ENCODE data around the gene OPCML.
A peak's percentile ranks its signal among the peaks of the same experiment; 100 is the strongest.

Gene OPCML

DNA sequence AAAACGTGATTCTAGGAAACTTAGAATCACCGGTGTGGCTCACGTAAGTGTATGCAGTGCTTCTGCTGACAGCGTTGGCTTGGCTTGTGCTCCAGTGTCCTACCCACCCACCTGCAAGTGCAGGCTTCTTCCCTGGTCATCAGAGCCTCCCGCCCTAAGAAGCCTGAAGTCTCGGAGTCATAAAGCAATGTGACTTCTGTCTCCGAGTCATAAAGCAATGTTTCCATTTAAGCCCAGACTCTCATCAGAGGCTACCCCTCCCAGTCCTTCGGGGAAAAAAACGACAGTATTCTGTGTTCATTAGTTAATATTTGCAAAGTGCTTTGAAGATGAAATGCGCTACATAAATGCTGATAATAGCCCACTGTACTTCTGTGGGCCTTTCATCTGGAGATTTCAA is 293.8 kb downstream of the OPCML start:
- Histone ChIP-seq H3K27me3 (ENCODE audit: control insufficient read depth, insufficient read depth, low read length) (no peaks in the 10 kb centered on the region), H3K36me3 (ENCODE audit: control insufficient read depth, insufficient read depth, low read length) (no peaks in the 10 kb centered on the region), H3K9ac (ENCODE audit: low read depth, low read length) (no peak overlapping the region), H3K4me3 (ENCODE audit: low read depth, low read length) (no peak overlapping the region), H3K9me3 (ENCODE audit: control insufficient read depth, insufficient read depth, low read length) (no peaks in the 10 kb centered on the region), H3K4me1 (ENCODE audit: control insufficient read depth, insufficient read depth, low read length) (peaks cover 7% of the 10 kb centered on the region)

DNA sequence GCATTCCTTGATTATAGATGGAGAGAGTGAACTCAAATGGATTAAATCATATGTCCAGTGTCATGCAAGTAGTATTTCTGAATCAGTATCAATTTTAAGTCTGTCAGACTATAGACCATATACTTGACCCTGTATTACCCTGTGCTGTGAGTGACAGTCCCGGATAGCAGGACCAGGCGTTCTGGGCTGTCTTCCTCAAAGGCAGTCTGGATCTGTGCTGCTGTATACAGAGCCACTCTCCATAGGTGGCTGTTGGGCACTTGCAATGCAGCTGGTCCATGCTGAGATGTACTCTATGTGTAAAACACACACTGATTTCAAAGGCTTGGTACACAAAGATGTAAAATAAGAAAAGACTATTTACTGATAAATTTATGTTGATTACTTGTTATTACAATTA is 294.3 kb downstream of the OPCML start:
- Histone ChIP-seq H3K4me3 (ENCODE audit: low read depth, low read length) (no peak overlapping the region), H3K9me3 (ENCODE audit: control insufficient read depth, insufficient read depth, low read length) (no peaks in the 10 kb centered on the region), H3K27me3 (ENCODE audit: control insufficient read depth, insufficient read depth, low read length) (no peaks in the 10 kb centered on the region), H3K9ac (ENCODE audit: low read depth, low read length) (no peak overlapping the region), H3K4me1 (ENCODE audit: control insufficient read depth, insufficient read depth, low read length) (peaks cover 7% of the 10 kb centered on the region), H3K36me3 (ENCODE audit: control insufficient read depth, insufficient read depth, low read length) (no peaks in the 10 kb centered on the region)

DNA sequence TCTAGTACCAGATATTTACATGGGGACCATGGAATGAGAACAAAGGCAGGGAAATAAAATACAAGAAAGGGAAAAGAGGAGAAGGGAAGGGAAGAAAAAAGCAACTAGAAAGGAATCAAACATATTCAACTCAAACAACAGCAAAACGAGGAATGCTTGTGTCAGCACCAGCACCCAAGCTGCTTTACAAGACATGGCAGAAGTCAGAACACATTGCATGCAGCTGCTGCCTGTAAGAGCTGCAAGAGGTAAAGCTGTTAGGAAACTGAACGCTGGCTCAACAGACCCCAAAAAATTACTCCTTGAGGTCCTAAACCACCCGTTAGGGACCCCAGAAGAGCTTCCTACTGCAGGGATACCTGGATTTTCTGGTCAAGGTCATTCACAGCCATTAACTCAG is 296.9 kb downstream of the OPCML start:
- Histone ChIP-seq H3K4me1 (ENCODE audit: control insufficient read depth, insufficient read depth, low read length) (peaks cover 7% of the 10 kb centered on the region), H3K9ac (ENCODE audit: low read depth, low read length) (no peak overlapping the region), H3K4me3 (ENCODE audit: low read depth, low read length) (no peak overlapping the region), H3K9me3 (ENCODE audit: control insufficient read depth, insufficient read depth, low read length) (no peaks in the 10 kb centered on the region), H3K27me3 (ENCODE audit: control insufficient read depth, insufficient read depth, low read length) (no peaks in the 10 kb centered on the region), H3K36me3 (ENCODE audit: control insufficient read depth, insufficient read depth, low read length) (no peaks in the 10 kb centered on the region)

DNA sequence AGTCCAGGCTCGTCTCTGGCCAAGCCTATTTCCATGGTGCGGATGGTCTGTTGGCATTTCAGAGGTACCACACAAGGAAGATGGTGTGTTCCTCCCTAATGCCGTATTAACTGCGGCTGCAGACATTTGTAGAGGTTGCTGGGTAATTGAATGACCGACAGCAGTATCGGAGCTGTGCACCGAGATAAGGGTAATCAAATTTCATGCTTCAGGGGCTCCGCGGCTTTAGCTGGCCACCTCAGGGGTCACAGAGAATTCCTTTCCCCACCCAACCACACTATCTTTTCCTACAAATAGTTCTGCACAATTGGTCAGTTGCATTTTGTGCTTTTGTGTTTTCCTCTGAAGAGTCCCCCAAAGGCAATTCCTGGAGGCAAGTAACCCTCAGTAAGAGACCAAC is 297.4 kb downstream of the OPCML start:
- Histone ChIP-seq H3K27me3 (ENCODE audit: control insufficient read depth, insufficient read depth, low read length) (no peaks in the 10 kb centered on the region), H3K9me3 (ENCODE audit: control insufficient read depth, insufficient read depth, low read length) (no peaks in the 10 kb centered on the region), H3K9ac (ENCODE audit: low read depth, low read length) (no peak overlapping the region), H3K36me3 (ENCODE audit: control insufficient read depth, insufficient read depth, low read length) (no peaks in the 10 kb centered on the region), H3K4me1 (ENCODE audit: control insufficient read depth, insufficient read depth, low read length) (peaks cover 8% of the 10 kb centered on the region), H3K4me3 (ENCODE audit: low read depth, low read length) (no peak overlapping the region)

DNA sequence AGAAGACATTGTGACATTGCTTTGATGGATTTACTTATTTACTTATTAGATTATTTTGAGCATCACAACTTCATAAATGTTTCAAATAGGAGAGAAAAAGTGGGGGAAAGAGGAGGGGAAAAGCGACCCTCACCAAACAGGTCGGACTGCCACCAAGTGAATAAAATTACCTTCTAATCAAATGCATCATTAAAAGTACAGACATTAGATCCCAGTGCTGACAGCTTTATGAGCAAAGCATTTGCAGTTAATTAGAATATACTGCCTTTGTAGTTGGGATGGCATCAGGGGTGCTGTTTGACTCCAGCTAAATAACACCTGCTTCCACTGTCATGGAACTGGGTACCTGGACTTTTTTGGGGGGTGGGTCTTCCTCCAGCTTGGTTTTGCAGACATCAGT is 299.6 kb downstream of the OPCML start:
- H3K4me1 ChIP-seq (ENCODE audit: control insufficient read depth, insufficient read depth, low read length) = peaks cover 23% of the 10 kb centered on the region
- no peaks in the 10 kb centered on the region for H3K9me3 ChIP-seq (ENCODE audit: control insufficient read depth, insufficient read depth, low read length)
- H3K4me3 ChIP-seq (ENCODE audit: low read depth, low read length) = no peak overlapping the region
- no peaks in the 10 kb centered on the region for H3K36me3 ChIP-seq (ENCODE audit: control insufficient read depth, insufficient read depth, low read length)
- H3K27me3 ChIP-seq (ENCODE audit: control insufficient read depth, insufficient read depth, low read length) = no peaks in the 10 kb centered on the region
- H3K9ac ChIP-seq (ENCODE audit: low read depth, low read length) = no peak overlapping the region

DNA sequence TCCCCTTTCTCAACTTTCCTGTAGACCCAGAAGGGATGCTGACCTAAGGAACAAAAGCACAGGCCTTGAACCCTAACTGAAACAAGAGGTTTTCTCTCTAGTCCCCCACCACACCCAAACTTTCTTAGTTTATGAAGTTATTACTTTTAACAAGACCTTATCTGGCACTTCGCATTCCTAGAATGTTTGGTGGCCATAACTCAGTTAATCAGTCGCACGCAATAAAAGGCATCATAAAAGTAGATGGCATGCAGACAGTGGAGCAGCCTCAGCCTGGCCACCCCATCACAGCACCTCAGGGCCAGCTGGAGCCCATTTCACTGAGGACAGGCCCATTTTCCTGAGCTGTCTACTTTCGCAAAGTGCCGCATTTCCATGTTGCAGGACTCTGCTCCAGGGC is 301.9 kb downstream of the OPCML start:
- no peaks in the 10 kb centered on the region for H3K27me3 ChIP-seq (ENCODE audit: control insufficient read depth, insufficient read depth, low read length)
- H3K4me3 ChIP-seq (ENCODE audit: low read depth, low read length) = no peak overlapping the region
- no peak overlapping the region for H3K9ac ChIP-seq (ENCODE audit: low read depth, low read length)
- H3K4me1 ChIP-seq (ENCODE audit: control insufficient read depth, insufficient read depth, low read length) = peaks cover 26% of the 10 kb centered on the region
- no peaks in the 10 kb centered on the region for H3K36me3 ChIP-seq (ENCODE audit: control insufficient read depth, insufficient read depth, low read length)
- H3K9me3 ChIP-seq (ENCODE audit: control insufficient read depth, insufficient read depth, low read length) = no peaks in the 10 kb centered on the region

DNA sequence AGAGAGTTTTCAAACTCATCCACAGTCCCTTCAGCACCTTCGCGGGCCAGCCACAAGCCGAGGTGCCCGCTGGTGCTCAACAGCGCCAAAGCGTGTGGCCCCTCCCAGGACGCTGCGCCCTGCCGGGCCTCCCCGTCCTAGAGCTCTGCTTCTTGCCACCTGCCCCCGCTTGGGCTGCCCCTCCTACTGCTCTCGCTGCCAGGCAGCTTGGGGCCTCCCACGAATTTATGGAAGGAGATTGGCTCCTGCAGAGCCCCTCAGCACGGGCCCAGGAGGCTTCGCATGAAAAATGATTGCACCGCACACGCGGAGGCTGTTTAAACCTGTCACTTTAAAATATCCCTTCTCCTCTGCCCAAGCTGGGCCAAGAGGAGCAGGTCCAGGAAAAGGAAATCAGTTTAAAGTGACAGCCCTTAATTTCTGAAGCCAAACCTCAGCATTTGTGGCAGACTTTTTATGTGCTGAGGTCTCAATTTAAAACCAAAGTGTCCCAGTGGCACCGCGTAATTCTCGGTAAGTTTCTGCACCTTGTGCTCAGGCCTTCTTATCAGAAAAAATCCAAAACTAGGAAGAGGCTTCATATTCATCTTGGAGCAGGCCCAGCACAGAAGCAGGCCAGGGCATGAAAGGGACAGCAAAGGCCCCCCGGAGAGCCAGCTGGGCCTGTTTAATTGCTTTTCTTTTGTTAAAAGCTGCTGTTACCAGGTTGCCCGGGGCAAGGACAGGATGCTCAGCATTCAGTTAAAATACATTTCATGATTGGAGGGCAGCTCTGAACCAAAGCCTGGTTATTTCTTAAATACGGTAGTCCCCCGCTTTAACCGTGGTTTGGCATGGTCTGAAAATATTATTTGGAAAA is 303.6 kb downstream of the OPCML start:
- Histone ChIP-seq H3K36me3 (ENCODE audit: control insufficient read depth, insufficient read depth, low read length) (no peaks in the 10 kb centered on the region), H3K4me1 (ENCODE audit: control insufficient read depth, insufficient read depth, low read length) (peaks cover 26% of the 10 kb centered on the region), H3K27me3 (ENCODE audit: control insufficient read depth, insufficient read depth, low read length) (no peaks in the 10 kb centered on the region), H3K9ac (ENCODE audit: low read depth, low read length) (no peak overlapping the region), H3K9me3 (ENCODE audit: control insufficient read depth, insufficient read depth, low read length) (no peaks in the 10 kb centered on the region), H3K4me3 (ENCODE audit: low read depth, low read length) (peak overlapping the region; percentile 9)

DNA sequence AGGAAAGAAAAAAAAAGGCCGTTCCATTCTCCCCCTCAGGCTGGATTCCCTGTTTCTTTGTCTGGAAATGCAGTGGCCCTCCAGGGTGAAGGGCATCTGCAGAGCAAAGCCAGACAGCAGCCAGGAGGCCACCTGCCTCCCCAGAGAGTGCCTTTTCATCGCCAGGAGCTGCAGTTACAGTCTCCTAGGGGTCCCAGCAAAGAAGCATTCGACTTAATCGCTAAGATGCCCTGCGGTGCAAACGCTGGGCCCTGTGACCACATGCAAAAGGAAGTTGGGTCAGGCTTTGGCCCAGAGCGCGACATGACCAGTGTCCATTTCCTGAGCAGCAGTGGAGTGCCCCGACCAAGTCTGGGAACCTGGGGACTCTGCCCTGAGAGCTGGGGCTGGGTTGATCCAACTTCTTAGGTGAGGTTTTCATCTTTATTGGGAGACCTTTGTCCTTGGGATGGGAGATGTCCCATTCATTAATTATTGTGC is 304.6 kb downstream of the OPCML start:
- Histone ChIP-seq H3K9me3 (ENCODE audit: control insufficient read depth, insufficient read depth, low read length) (no peaks in the 10 kb centered on the region), H3K4me1 (ENCODE audit: control insufficient read depth, insufficient read depth, low read length) (peaks cover 26% of the 10 kb centered on the region), H3K36me3 (ENCODE audit: control insufficient read depth, insufficient read depth, low read length) (no peaks in the 10 kb centered on the region), H3K27me3 (ENCODE audit: control insufficient read depth, insufficient read depth, low read length) (no peaks in the 10 kb centered on the region), H3K4me3 (ENCODE audit: low read depth, low read length) (peak overlapping the region; percentile 1), H3K9ac (ENCODE audit: low read depth, low read length) (no peak overlapping the region)

DNA sequence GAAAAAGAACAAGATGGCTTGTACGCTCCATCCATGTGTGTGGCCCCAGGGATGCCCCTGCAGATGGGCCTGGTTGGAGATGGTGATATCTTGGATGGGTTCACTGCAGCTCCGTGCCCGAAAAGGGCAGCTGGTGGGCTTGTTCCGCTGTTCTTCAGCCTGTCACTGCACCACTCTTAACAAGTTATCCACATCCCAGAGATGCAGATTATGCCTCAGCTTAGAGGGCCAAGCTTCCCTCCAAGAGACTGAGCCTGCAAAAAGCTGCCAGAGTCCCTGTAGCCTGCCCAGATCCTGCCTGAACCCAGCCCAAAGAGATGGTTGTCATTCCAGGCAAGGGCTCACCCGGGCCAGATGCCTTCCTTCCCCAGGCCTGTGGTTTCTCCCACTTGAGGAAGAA is 308.0 kb downstream of the OPCML start:
- H3K36me3 ChIP-seq (ENCODE audit: control insufficient read depth, insufficient read depth, low read length) = no peaks in the 10 kb centered on the region
- no peaks in the 10 kb centered on the region for H3K9me3 ChIP-seq (ENCODE audit: control insufficient read depth, insufficient read depth, low read length)
- H3K4me1 ChIP-seq (ENCODE audit: control insufficient read depth, insufficient read depth, low read length) = peaks cover 19% of the 10 kb centered on the region
- no peak overlapping the region for H3K9ac ChIP-seq (ENCODE audit: low read depth, low read length)
- no peak overlapping the region for H3K4me3 ChIP-seq (ENCODE audit: low read depth, low read length)
- no peaks in the 10 kb centered on the region for H3K27me3 ChIP-seq (ENCODE audit: control insufficient read depth, insufficient read depth, low read length)

DNA sequence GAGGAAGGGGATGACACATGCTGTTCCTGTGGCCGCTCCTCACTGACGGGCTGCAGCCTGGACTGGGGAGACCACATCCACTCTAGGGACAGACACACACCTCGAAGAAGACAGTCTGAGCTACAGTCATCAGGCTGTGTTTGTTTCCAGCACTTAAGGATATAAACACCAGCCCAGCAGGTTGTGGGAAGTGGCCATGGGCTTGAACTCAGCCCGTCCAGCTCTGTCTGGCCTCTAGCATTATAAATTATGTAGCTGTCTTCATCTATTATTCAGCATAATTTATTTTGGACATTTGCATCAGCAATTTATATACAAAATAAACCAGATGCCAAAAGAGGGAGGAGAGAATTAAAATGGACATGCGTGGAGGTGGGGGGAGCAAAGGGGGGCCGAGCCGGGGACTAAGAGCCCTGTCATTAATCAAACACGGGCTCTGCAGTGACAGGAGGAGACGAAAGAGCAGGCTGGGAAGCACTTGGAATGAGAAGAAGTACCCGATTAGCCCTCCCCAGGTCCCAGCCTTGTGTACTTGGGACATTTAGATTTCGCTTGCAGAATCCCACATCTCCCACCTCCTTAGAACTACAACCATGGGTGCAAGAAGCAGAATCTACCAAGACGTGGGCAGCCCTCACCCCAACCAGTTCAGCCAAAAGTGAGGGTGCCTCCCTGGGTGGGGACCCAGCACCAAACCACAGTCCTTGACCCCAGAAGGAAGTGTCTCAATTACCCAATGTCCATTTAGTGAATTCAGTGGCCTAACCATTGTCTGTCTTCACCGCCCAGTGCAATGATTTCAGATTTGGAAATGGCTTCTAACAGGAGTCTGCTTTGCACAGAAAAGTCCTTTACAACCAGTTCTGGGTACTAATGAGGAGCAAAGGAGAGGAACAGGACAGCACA is 309.6 kb downstream of the OPCML start:
- H3K9ac ChIP-seq (ENCODE audit: low read depth, low read length) = no peak overlapping the region
- no peaks in the 10 kb centered on the region for H3K36me3 ChIP-seq (ENCODE audit: control insufficient read depth, insufficient read depth, low read length)
- H3K4me3 ChIP-seq (ENCODE audit: low read depth, low read length) = no peak overlapping the region
- no peaks in the 10 kb centered on the region for H3K9me3 ChIP-seq (ENCODE audit: control insufficient read depth, insufficient read depth, low read length)
- H3K27me3 ChIP-seq (ENCODE audit: control insufficient read depth, insufficient read depth, low read length) = no peaks in the 10 kb centered on the region
- peaks cover 6% of the 10 kb centered on the region for H3K4me1 ChIP-seq (ENCODE audit: control insufficient read depth, insufficient read depth, low read length)

DNA sequence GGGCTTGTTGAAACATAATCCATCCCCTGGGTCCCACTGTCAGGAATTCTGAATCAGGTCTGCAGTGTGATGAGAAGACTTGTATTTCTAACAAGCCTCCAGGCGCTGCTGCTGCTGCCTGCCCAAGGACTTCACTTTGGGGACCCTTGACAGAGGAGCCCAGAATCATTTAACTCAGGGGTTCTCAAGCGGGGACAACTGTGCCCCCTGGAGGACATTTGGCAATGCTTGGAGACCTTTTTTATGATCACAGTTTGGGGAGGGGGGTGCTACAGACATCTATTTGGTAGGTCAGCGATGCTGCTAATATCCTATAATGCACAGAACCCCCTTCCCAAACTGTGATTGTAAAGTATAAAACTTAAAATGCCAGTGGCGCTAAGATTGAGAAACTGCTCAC is 312.8 kb downstream of the OPCML start:
- Histone ChIP-seq H3K4me1 (ENCODE audit: control insufficient read depth, insufficient read depth, low read length) (no peaks in the 10 kb centered on the region), H3K9me3 (ENCODE audit: control insufficient read depth, insufficient read depth, low read length) (no peaks in the 10 kb centered on the region), H3K4me3 (ENCODE audit: low read depth, low read length) (no peak overlapping the region), H3K9ac (ENCODE audit: low read depth, low read length) (no peak overlapping the region), H3K27me3 (ENCODE audit: control insufficient read depth, insufficient read depth, low read length) (no peaks in the 10 kb centered on the region), H3K36me3 (ENCODE audit: control insufficient read depth, insufficient read depth, low read length) (no peaks in the 10 kb centered on the region)

DNA sequence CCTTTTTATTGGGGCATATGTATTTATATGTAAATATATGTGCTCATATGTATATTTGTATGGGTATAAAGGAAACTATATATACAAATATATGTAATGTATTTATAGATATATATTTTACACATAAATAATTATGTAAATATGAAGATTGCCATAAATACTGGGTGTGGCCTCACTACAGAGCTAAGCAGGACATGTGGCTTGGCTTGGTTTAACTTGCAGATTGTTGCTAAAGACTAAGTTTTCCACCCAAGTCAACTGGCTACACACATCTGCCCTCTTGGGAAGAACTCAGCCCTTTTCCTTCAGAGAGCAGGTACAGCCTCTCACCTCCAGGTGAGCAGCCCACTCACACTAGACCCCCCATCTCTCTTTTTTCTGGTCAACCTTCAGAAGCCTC is 315.5 kb downstream of the OPCML start:
- no peaks in the 10 kb centered on the region for H3K4me1 ChIP-seq (ENCODE audit: control insufficient read depth, insufficient read depth, low read length)
- no peak overlapping the region for H3K4me3 ChIP-seq (ENCODE audit: low read depth, low read length)
- no peaks in the 10 kb centered on the region for H3K27me3 ChIP-seq (ENCODE audit: control insufficient read depth, insufficient read depth, low read length)
- H3K9ac ChIP-seq (ENCODE audit: low read depth, low read length) = no peak overlapping the region
- no peaks in the 10 kb centered on the region for H3K36me3 ChIP-seq (ENCODE audit: control insufficient read depth, insufficient read depth, low read length)
- H3K9me3 ChIP-seq (ENCODE audit: control insufficient read depth, insufficient read depth, low read length) = no peaks in the 10 kb centered on the region
